ENCODE data around the gene DNAH12.

GRCh38 chr3:57397175-57398026 is 146.7 kb downstream of the DNAH12 start:
- peak; percentile 86 for TF ChIP-seq CTCF (IDR thresholded peaks at IDR 0.05; ENCODE audit: insufficient read depth, low read depth, low read length)
- no peak for TF ChIP-seq EZH2 (IDR thresholded peaks at IDR 0.05; ENCODE audit: insufficient read depth, low read length)

Measured in astrocyte (in vitro differentiated cells and primary cell).